A673 (cell line): Measurements from ENCODE around the gene ACTR3.

Experiments
- EZH2 ChIP-seq: fragments of 200-600 bp; sonication (generic); IDR thresholded peaks from 2 replicates; pipeline ENCODE4 v1.6.1; 2017; ENCODE audit warnings: borderline replicate concordance, low read depth, mild to moderate bottlenecking, mixed read lengths, antibody characterized with exemption, low read length; ENCODE audit not compliant: poor library complexity, severe bottlenecking
- TF ChIP-seq, protein P1 (sequence below): fragments of 300-800, 200-600 bp; sonication (generic); conservative IDR thresholded peaks from 2 replicates; pipeline ENCODE4 v1.5.1; 2017; ENCODE audit warnings: low read depth, mild to moderate bottlenecking, antibody characterized with exemption, low read length, moderate library complexity, mixed read lengths

DNA sequence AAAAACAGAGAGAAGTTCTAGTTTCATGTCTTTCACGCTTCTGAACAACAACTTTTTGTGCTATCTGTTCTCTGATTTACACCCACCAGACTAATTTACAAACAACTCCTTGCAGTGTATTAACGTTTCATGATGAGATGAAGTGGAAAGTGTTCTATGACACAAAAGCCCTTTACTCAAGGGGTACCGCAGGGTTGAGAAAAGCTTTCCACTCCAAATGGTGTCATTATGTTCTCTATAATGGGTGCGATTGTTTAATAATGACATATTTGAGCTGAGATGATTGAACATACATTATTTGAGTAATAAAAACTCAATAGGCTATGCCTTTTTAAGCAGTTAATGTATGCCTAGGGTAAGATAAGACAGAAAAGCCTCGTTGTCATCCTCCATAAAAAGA, 76.3 kb downstream of the ACTR3 start:
- no peak for TF ChIP-seq EZH2
- TF ChIP-seq, protein P1, sequence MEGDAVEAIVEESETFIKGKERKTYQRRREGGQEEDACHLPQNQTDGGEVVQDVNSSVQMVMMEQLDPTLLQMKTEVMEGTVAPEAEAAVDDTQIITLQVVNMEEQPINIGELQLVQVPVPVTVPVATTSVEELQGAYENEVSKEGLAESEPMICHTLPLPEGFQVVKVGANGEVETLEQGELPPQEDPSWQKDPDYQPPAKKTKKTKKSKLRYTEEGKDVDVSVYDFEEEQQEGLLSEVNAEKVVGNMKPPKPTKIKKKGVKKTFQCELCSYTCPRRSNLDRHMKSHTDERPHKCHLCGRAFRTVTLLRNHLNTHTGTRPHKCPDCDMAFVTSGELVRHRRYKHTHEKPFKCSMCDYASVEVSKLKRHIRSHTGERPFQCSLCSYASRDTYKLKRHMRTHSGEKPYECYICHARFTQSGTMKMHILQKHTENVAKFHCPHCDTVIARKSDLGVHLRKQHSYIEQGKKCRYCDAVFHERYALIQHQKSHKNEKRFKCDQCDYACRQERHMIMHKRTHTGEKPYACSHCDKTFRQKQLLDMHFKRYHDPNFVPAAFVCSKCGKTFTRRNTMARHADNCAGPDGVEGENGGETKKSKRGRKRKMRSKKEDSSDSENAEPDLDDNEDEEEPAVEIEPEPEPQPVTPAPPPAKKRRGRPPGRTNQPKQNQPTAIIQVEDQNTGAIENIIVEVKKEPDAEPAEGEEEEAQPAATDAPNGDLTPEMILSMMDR, result no peak
